GM12865 (cell line): ENCODE data around the gene PLEKHA4.
"Not testable (repeated sequence)": the region's sequence is repeated elsewhere in the genome, so short reads cannot be mapped to it uniquely, and the experiment has no call there.

ENCODE experiments used
- DNase-seq: peaks from one replicate; pipeline ENCODE4 v3.0.0; 2010; ENCODE audit warnings: low read depth
- H3K4me3 ChIP-seq: 2 replicates; pipeline ENCODE4 v1.5.1; 2011; ENCODE audit warnings: mild to moderate bottlenecking, low read depth, low read length, control low read depth
- CTCF ChIP-seq: IDR thresholded peaks from 2 replicates; pipeline ENCODE4 v1.5.1; 2011; ENCODE audit warnings: low read length, control low read depth, low read depth, inconsistent platforms; ENCODE audit not compliant: insufficient read depth; ENCODE audit errors: missing control alignments

Gene PLEKHA4

GRCh38 chr19:48897181-48897580 is 28.8 kb upstream of the PLEKHA4 start:
- TF ChIP-seq CTCF: no peak
- no peak overlapping the region for H3K4me3 ChIP-seq
- DNase-seq: no peak

- TF ChIP-seq CTCF: no peak
- H3K4me3 ChIP-seq: no peak overlapping the region
- peak; percentile 54 for DNase-seq
Observed at GRCh38 chr19:48896191-48896720, 27.8 kb upstream of the PLEKHA4 start.

- no peak for TF ChIP-seq CTCF
- DNase-seq: no peak
- H3K4me3 ChIP-seq: no peak overlapping the region
Observed at GRCh38 chr19:48895226-48895625, 26.8 kb upstream of the PLEKHA4 start.

GRCh38 chr19:48890551-48890950 is 22.1 kb upstream of the PLEKHA4 start:
- no peak for TF ChIP-seq CTCF
- DNase-seq: no peak
- H3K4me3 ChIP-seq: no peak overlapping the region

- not testable (repeated sequence) for H3K4me3 ChIP-seq, DNase-seq
Observed at GRCh38 chr19:48889496-48889895, 21.1 kb upstream of the PLEKHA4 start.

GRCh38 chr19:48887861-48888612 is 19.6 kb upstream of the PLEKHA4 start:
- no peak for TF ChIP-seq CTCF
- DNase-seq: no peak
- no peak overlapping the region for H3K4me3 ChIP-seq

- no peak overlapping the region for H3K4me3 ChIP-seq
- no peak for DNase-seq
- TF ChIP-seq CTCF: no peak
Observed at GRCh38 chr19:48883726-48884125, 15.3 kb upstream of the PLEKHA4 start.
